ENCODE results near the gene MEIOC. TPM values are rescaled to one million over a fixed set of nuclear protein-coding genes. Genes with fewer than 3 reads are reported as not detected.

Gene MEIOC
- total RNA-seq (2014; rRNA removed) (not detected in 2 replicates), Bru-seq, nascent RNA (not detected), BruChase-seq, experiment 1, labeled RNA remaining after a 6-hour chase (not detected), BruChase-seq, experiment 2, labeled RNA remaining after a 2-hour chase (not detected)
- long read RNA-seq, partial matches to known transcripts: 0 of 4 reads
- long read RNA-seq, other reads (novel, unspliced or antisense): 4 of 4 reads

DNA sequence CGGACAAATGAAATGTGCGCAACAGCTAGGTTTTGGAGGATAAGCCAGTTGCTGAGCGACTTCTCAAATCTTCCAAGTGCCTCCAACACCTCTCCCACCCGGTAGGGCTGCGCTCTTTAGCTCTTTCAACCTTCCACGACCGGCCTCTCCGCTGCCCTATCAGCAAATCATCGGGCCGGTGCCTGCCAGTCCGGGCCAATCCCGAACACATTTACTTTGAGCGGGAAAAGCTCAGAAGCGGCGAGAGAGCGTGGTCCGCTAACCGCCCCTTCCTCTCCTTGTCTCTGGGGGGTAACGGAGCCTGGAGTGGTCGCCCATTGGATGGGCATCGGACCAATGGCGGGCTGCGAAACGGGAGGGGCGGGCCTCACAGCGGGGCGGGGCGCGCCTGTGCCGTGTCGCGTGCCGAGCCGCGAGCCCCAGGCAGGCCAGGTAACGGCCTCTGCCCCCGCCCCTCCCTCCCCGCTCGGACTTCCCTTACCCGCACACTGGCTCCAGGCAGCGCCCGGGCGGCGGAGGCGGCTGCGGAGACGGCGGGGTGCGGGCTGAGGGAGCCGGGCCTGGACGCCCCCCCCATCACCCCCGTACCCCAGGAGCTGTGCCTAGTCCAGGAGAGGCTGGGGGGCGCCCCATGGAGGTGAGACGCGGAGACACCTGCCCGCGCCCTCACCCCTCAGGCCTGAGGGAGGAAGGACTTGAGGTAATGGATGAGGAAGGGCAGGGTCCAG lies at the start of gene MEIOC:
MEIOC (plus strand) TSS at position 486 of the 728 bp plus-strand sequence; CDS start at position 632, 146 bp downstream.
- no peak within 1 kb of the TSS for H3K4me3 ChIP-seq (ENCODE audit: low read length)
- intact Hi-C loops (cut with micrococcal nuclease): no loop called here

DNA sequence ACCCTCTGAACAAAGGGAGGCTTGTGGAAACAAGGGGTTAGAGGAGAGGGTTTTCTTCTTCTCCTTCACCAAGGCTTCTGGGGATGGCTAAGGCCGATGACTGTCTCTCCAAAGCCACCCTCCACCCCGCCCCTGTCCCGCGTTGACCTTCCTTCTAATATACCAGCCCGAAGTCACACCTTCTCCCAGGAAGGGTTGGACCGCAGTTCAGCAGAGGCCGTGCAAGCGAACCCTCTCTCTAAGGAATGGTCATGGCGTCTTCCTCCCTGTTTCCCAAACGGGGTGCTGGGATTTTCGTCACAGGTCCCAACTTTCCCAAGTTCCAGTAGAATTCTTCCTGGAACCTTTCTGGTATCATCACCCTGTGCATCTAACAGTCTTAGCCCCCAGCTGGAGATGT lies 49.6 kb upstream of the MEIOC start:
- CTCF ChIA-PET: no interaction called here
- Histone ChIP-seq H3K9me2 (replicated peaks; ENCODE audit: low read length) (no peaks in the 10 kb centered on the region), H4K20me1 (ENCODE audit: low read length) (no peaks in the 10 kb centered on the region), H3K27me3 (ENCODE audit: low read length) (no peaks in the 10 kb centered on the region), H3K4me3 (ENCODE audit: low read length) (no peak overlapping the region), H3F3A (ENCODE audit: low read length, unreplicated experiment) (no peaks in the 10 kb centered on the region), H3K27ac (ENCODE audit: low read length) (no peak overlapping the region), H3K36me3 (ENCODE audit: low read depth, low read length) (no peaks in the 10 kb centered on the region), H3K79me2 (ENCODE audit: low read length) (no peaks in the 10 kb centered on the region), H3K4me1 (ENCODE audit: insufficient read depth, low read length) (no peaks in the 10 kb centered on the region), H3K4me2 (ENCODE audit: low read length) (no peak overlapping the region), H3K9ac (ENCODE audit: low read length) (no peak overlapping the region), H2AFZ (ENCODE audit: low read length) (no peak overlapping the region), H3K9me3 (ENCODE audit: low read length) (no peaks in the 10 kb centered on the region)
- BruUV-seq (replicated peaks): no TSS peak
- intact Hi-C loops (cut with micrococcal nuclease): no loop called here
- DNase-seq: no peak
- no peak for ATAC-seq
- TF ChIP-seq EZH2 (IDR thresholded peaks at IDR 0.05; ENCODE audit: low read length, unreplicated experiment) (no peak), EZH2phosphoT487 (IDR thresholded peaks at IDR 0.05; ENCODE audit: borderline replicate concordance, low read length) (no peak)
- TF ChIP-seq, protein P1, sequence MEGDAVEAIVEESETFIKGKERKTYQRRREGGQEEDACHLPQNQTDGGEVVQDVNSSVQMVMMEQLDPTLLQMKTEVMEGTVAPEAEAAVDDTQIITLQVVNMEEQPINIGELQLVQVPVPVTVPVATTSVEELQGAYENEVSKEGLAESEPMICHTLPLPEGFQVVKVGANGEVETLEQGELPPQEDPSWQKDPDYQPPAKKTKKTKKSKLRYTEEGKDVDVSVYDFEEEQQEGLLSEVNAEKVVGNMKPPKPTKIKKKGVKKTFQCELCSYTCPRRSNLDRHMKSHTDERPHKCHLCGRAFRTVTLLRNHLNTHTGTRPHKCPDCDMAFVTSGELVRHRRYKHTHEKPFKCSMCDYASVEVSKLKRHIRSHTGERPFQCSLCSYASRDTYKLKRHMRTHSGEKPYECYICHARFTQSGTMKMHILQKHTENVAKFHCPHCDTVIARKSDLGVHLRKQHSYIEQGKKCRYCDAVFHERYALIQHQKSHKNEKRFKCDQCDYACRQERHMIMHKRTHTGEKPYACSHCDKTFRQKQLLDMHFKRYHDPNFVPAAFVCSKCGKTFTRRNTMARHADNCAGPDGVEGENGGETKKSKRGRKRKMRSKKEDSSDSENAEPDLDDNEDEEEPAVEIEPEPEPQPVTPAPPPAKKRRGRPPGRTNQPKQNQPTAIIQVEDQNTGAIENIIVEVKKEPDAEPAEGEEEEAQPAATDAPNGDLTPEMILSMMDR (conservative IDR thresholded peaks at IDR 0.05; ENCODE audit: low read depth, low read length): no peak
- POLR2A ChIA-PET (ENCODE audit: unreplicated experiment): no interaction called here

More for the DNA sequence above, at the start of gene MEIOC:
- Histone ChIP-seq H3K9ac (ENCODE audit: low read length) (no peak within 1 kb of the TSS), H3K27ac (ENCODE audit: low read length) (no peak within 1 kb of the TSS), H3K36me3 (ENCODE audit: low read depth, low read length) (no peaks in the 10 kb centered on the region), H3K79me2 (ENCODE audit: low read length) (no peaks in the 10 kb centered on the region), H2AFZ (ENCODE audit: low read length) (no peak within 1 kb of the TSS), H3K27me3 (ENCODE audit: low read length) (no peaks in the 10 kb centered on the region), H3K9me2 (replicated peaks; ENCODE audit: low read length) (no peaks in the 10 kb centered on the region), H3K4me1 (ENCODE audit: insufficient read depth, low read length) (no peaks in the 10 kb centered on the region), H3K4me2 (ENCODE audit: low read length) (no peak within 1 kb of the TSS), H4K20me1 (ENCODE audit: low read length) (no peaks in the 10 kb centered on the region), H3K9me3 (ENCODE audit: low read length) (no peaks in the 10 kb centered on the region), H3F3A (ENCODE audit: low read length, unreplicated experiment) (no peaks in the 10 kb centered on the region)
- TF ChIP-seq EZH2phosphoT487 (IDR thresholded peaks at IDR 0.05; ENCODE audit: borderline replicate concordance, low read length) (no peak), EZH2 (IDR thresholded peaks at IDR 0.05; ENCODE audit: low read length, unreplicated experiment) (no peak)
- TF ChIP-seq, protein P1 (conservative IDR thresholded peaks at IDR 0.05; ENCODE audit: low read depth, low read length): no peak
- no peak for DNase-seq
- ATAC-seq: no peak
- BruUV-seq (replicated peaks): no TSS peak
- ChIA-PET POLR2A (ENCODE audit: unreplicated experiment) (no interaction called here), CTCF (no interaction called here)

Data from PC-3 (cell line).